NCI-H2107 treated with DMSO at 0.1 percent for 48 hours (cell line): ENCODE data around the gene ZSWIM5.
"Not testable (repeated sequence)": the region's sequence is repeated elsewhere in the genome, so short reads cannot be mapped to it uniquely, and the experiment has no call there.

Source experiments
- DNase-seq: peaks from one replicate; lab custom pipeline; 2025; ENCODE audit not compliant: unreplicated experiment; lab: John Stamatoyannopoulos, UW

Gene ZSWIM5

GRCh38 chr1:45097944-45098343 is 108.5 kb downstream of the ZSWIM5 start:
- no peak for DNase-seq

- no peak for DNase-seq
These were observed 109.3 kb downstream of the ZSWIM5 start for GRCh38 chr1:45097079-45097478.

DNA sequence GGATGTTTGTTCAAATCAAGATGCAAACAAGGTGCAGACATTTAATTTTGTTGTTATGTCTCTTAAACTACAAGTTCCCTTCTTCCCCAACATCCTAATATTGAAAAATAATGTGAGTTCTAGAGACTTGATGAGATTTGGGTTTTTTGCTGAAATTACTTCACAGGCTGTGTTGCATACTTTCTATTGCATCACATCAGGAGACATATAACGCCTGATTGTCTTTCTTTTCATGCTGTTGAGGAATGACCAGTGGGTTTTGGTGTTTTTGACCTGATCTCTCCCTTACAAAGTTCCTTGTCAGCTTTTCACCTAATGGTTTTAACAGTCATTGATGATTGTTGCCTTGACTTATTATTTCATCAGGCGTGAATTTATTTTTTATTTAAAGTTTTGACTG is 111.0 kb downstream of the ZSWIM5 start:
- DNase-seq, result no peak

GRCh38 chr1:45094371-45094770 is 112.0 kb downstream of the ZSWIM5 start:
- DNase-seq, result not testable (repeated sequence)

GRCh38 chr1:45093334-45093733 is 113.1 kb downstream of the ZSWIM5 start:
- no peak for DNase-seq

DNA sequence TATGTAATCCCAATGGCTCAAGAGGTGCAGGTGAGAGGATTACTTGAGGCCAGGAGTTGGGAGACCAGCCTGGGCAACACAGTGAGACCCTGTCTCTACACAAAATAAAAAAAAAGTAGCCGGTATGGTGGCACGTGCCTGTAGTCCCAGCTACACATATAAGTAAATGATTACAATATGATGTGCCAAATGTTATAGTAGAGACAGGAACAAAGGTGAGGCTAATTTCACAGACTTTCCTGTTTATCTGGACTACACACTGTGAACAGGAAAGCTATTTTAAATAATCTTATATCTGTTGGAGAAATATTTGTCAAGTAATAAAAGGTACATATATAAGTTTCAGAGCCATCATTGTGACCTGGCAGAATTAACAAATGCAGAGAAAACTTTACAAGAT is 116.7 kb downstream of the ZSWIM5 start:
- DNase-seq, result no peak

- no peak for DNase-seq
These were observed 121.8 kb downstream of the ZSWIM5 start for GRCh38 chr1:45084562-45084961.

DNA sequence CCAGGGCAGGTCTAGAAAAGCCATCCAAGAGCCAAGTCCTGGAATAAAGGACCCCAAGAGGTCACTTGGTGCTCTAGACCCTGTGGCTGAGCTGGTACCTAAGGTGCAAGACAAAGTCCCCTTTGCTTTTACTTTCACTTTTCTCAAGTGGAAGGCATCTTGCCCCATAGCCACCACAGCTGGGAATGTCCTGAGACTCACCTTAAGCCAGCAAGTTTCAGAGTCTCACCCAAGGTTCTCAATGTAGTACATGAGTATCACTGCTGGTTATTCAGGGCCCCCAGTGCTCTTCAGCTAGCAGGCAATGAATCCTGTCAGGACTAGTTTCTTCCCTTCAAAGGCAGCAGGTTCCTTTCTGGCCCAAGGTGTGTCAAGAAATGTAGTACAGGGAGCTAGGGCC is 126.9 kb downstream of the ZSWIM5 start:
- no peak for DNase-seq

GRCh38 chr1:45076959-45077358 is 129.4 kb downstream of the ZSWIM5 start:
- not testable (repeated sequence) for DNase-seq

DNA sequence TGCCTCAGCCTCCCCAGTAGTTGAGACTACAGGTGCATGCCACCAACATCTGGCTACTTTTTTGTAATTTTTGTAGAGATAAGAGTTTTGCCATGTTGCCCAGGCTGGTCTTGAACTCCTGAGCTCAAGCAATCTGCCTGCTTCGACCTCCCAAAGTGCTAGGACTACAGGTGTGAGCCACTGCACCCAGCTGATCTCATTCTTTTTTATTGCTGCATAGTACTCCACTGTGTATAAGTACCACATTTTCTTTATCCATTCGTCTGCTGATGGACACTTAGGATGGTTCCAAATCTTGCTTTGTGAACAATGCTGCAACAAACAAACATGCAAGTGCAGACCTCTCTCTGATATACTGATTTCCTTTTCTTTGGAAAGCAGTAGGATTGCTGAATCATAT is 134.8 kb downstream of the ZSWIM5 start:
- no peak for DNase-seq

DNA sequence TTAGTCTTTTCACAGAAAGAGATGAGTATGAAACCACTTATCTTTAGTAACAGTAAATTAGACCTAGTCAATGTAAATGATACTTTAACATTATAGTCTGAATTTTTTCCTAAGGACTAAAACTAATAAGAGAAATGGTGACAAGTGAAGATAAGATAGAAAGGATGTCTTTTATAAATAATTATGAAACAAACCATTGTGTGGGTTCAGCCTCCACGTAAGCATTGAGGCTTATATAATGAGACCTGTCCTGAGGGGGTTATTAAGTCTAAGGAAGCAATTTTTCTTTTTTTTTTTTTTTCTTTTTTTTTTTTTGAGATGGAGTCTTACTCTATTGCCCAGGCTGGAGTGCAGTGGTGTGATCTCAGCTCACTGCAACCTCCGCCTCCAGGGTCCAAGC is 138.6 kb downstream of the ZSWIM5 start:
- DNase-seq, result no peak

- DNase-seq, result no peak
These were observed 141.3 kb downstream of the ZSWIM5 start for GRCh38 chr1:45065083-45065482.

GRCh38 chr1:45062463-45062862 is 143.9 kb downstream of the ZSWIM5 start:
- DNase-seq, result not testable (repeated sequence)

DNA sequence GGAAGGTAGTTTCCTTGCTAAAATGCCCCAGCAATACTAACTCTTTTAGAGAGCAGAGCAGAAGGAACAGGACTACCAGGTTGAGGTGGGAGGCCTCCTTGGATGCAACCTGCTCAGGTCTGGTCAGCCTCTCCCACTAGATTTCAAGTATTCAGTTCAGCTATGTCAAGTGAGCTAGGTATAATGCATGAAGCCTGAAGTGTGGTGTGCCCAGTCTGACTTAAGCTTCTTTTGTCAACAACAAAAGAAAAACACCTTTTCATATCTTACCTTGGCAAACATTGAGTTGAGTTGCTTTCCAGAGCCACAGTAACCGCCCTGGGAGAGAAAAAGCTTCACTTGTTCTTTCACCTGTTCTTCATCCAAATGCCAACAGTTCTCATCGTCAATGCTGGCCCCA is 146.6 kb downstream of the ZSWIM5 start:
- no peak for DNase-seq

GRCh38 chr1:45057542-45057941 is 148.9 kb downstream of the ZSWIM5 start:
- DNase-seq, result no peak

DNA sequence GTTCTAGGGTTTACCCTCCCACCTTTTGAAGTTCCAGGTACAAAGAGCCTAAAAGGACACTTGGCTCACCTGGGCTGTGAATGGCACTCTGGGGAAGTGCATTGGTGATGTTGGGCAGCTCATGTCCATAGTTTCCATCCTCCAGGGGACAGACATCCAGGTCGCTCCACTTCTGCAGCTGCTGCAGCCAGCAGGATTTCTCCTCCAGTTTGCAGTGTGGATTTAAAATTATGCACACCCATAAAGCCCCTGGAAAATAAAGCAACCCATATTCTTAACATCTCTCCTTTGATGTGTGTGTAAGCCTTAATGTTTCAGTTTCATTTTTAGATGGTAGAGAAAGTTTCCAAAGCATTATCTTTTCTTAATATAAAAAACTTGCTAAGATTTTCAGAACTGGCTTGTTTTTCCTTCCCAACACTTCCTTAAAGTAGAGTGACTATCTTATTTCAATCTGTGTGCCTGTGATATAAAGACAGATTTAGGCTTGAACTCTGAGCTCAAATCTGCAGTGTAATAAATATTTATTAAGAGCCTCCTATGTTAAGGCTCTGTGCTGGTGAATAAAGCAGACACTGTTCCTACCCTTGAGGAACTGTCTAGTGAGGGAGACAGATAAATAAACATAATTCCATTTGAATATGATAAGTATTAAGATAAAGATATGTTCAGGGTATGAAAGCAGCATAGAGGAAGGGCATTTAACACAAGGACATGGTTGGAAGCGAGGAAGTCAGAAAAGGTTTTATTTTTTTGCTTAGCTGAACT is 155.2 kb downstream of the ZSWIM5 start:
- DNase-seq, result no peak

DNA sequence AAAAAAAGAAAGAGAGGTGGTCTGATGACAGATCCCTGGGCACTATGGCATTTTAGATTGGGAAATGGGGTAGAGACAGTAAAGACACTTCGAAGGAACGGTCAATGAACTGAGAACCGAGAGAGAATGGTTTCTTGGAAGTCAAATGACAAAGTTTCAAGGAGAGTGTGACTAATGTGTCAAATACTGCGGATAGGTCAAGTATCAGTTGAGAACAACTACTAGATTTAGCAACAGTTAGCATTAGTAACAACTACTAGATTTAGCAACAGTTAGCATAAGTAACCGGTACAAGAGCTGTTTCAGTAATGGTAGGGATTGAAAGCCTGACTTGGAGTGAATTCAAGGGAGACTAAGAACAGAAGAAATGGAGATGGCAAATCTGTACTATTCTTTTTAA is 159.4 kb downstream of the ZSWIM5 start:
- no peak for DNase-seq

- DNase-seq, result no peak
These were observed 161.5 kb downstream of the ZSWIM5 start for GRCh38 chr1:45044916-45045315.

DNA sequence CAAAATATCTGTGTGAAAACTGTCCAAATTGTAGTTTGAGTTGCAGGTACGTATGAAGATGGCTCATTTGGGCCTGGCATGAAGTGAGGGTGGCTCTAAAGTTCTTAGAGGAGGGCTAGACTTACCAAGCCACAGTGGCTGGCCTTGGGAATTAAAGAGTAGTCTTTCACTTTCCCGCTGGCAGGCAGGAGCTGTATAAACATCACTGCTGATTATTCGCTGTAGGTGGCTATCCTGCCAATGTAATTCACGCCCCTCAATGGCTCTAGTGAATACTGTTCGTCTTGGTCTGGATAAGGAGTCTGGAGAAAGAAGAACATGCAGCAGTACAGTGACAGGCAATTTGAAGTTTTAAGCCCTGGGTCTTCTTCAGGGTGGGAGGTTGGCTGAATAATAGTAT is 163.3 kb downstream of the ZSWIM5 start:
- DNase-seq, result no peak

DNA sequence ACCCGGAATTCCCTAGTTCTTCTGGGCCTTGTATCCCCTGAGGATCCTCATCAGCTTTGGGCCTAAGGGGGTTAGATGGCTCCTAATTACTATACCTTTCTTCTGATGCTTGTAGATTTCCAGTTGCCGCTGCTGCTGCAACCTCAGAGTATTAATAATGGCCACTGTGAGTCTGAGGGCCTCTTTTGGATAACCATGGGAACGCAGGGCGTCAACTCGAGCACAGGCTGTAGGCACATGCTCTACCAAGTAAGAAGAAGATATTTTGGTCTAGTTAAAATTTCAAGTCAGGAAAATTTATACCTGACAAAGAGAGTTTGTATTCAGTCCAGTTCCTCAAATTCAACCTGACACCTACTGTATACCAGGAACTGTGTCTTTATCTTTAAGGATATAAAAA is 166.1 kb downstream of the ZSWIM5 start:
- DNase-seq, result no peak

- no peak for DNase-seq
These were observed 167.6 kb downstream of the ZSWIM5 start for GRCh38 chr1:45038661-45039364.

DNA sequence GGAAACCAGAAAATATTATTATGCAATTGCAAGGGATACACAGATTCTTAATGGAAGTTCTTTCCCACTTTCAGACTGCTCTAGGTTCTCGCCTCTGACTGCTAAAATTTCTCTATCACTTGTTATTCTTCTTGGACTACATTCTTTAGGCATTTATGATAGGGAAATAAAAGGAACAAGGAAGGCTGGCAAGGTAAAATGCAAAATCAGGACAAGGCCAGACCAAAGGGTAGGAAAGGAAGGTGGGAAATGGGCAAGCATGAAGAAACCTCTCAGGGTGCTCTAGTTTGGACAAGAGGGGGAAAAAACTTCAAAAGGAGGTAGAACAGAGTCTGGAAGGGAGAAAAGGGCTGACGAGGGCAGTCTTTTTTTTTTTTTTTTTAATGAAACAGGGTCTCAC is 168.2 kb downstream of the ZSWIM5 start:
- no peak for DNase-seq

DNA sequence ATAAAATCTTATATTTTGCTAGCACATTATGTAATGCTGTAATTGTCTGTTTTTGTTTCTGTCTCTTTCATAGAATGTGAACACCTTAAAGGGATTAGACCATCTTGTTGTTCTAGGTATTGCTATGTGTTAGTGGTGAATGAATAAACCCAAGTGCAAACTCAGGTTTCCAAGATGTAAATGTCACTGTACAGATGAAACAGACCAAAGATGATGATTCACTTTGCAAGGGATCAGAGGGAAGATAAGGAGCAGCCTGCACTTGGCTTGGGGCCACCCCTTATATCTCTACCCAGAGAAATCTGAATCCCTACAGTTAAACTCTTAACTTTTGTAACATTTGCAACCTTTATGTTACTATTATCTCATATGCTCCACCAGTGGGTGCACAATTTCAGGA is 168.9 kb downstream of the ZSWIM5 start:
- no peak for DNase-seq
